ENCODE data around the gene KCNIP1.

Gene KCNIP1

GRCh38 chr5:170655476-170655875, 151.7 kb downstream of the KCNIP1 start:
- no peak for DNase-seq

- DNase-seq, result no peak
Observed at GRCh38 chr5:170655920-170656319, 152.1 kb downstream of the KCNIP1 start.

GRCh38 chr5:170656346-170656745, 152.5 kb downstream of the KCNIP1 start:
- DNase-seq, result no peak

GRCh38 chr5:170660531-170660930, 156.7 kb downstream of the KCNIP1 start:
- DNase-seq, result no peak

GRCh38 chr5:170662966-170663365, 159.1 kb downstream of the KCNIP1 start:
- DNase-seq, result no peak

GRCh38 chr5:170678811-170679210, 175.0 kb downstream of the KCNIP1 start:
- DNase-seq, result no peak

GRCh38 chr5:170681013-170681433, 177.2 kb downstream of the KCNIP1 start:
- DNase-seq, result peak; percentile 76

GRCh38 chr5:170691657-170692056, 187.8 kb downstream of the KCNIP1 start:
- peak; percentile 3 for DNase-seq

- DNase-seq, result no peak
Observed at GRCh38 chr5:170693701-170694100, 189.9 kb downstream of the KCNIP1 start.

GRCh38 chr5:170694911-170695310, 191.1 kb downstream of the KCNIP1 start:
- DNase-seq, result no peak

GRCh38 chr5:170697031-170697430, 193.2 kb downstream of the KCNIP1 start:
- DNase-seq, result no peak

- DNase-seq, result no peak
Observed at GRCh38 chr5:170700503-170700902, 196.7 kb downstream of the KCNIP1 start.

GRCh38 chr5:170701334-170701733, 197.5 kb downstream of the KCNIP1 start:
- no peak for DNase-seq

- DNase-seq, result no peak
Observed at GRCh38 chr5:170704417-170705192, 200.8 kb downstream of the KCNIP1 start.

GRCh38 chr5:170709640-170710039, 205.8 kb downstream of the KCNIP1 start:
- DNase-seq, result no peak

GRCh38 chr5:170711300-170711699, 207.5 kb downstream of the KCNIP1 start:
- DNase-seq, result no peak

GRCh38 chr5:170715141-170715540, 211.3 kb downstream of the KCNIP1 start:
- no peak for DNase-seq

GRCh38 chr5:170716396-170716795, 212.6 kb downstream of the KCNIP1 start:
- DNase-seq, result no peak

- no peak for DNase-seq
Observed at GRCh38 chr5:170719551-170719950, 215.7 kb downstream of the KCNIP1 start.

- no peak for DNase-seq
Observed at GRCh38 chr5:170720179-170720578, 216.4 kb downstream of the KCNIP1 start.

GRCh38 chr5:170720984-170721383, 217.2 kb downstream of the KCNIP1 start:
- no peak for DNase-seq

- DNase-seq, result no peak
Observed at GRCh38 chr5:170721681-170722080, 217.9 kb downstream of the KCNIP1 start.

- DNase-seq, result no peak
Observed at GRCh38 chr5:170722316-170722715, 218.5 kb downstream of the KCNIP1 start.

GRCh38 chr5:170731052-170731451, 227.2 kb downstream of the KCNIP1 start:
- no peak for DNase-seq

- DNase-seq, result no peak
Observed at GRCh38 chr5:170732685-170733084, 228.9 kb downstream of the KCNIP1 start.

Data from hematopoietic multipotent progenitor cell treated with erythropoietin and hydrocortisone succinate and interleukin-3 and kit ligand, for 6 days (in vitro differentiated cells).